Neutrophil (primary cell): ENCODE measurements around the gene FRMPD2.
"Not testable (repeated sequence)": the region's sequence is repeated elsewhere in the genome, so short reads cannot be mapped to it uniquely, and the experiment has no call there.

ENCODE experiments used
- H3K27ac ChIP-seq: fragments of 200-600 bp; sonication (generic); 2 replicates; pipeline ENCODE4 v1.5.1; 2016; ENCODE audit warnings: mild to moderate bottlenecking, moderate library complexity
- H3K27me3 ChIP-seq: fragments of 200-600 bp; sonication (generic); 2 replicates; pipeline ENCODE4 v1.6.0; 2016; ENCODE audit warnings: mild to moderate bottlenecking
- H3K36me3 ChIP-seq: fragments of 200-600 bp; sonication (generic); 2 replicates; pipeline ENCODE4 v1.5.1; 2017
- H3K4me1 ChIP-seq, 2 experiments: fragments of 200-600 bp in 1 of 2; sonication (generic) in 1 of 2; 1 replicate in 1 of 2; 2 replicates in 1 of 2; pipeline versions ENCODE4 v1.5.1 to v1.6.1; 2013 to 2016; ENCODE audit warnings: low read depth in 1 of 2, low read length in 1 of 2, mild to moderate bottlenecking in 1 of 2, moderate library complexity in 1 of 2; ENCODE audit not compliant: control insufficient read depth in 1 of 2, insufficient read depth in 1 of 2
- H3K4me3 ChIP-seq, 2 experiments: fragments of 200-600 bp in 1 of 2; sonication (generic) in 1 of 2; 1 replicate in 1 of 2; 2 replicates in 1 of 2; pipeline ENCODE4 v1.5.1; 2013 to 2016; ENCODE audit warnings: low read depth in 1 of 2, low read length in 1 of 2, mild to moderate bottlenecking in 1 of 2, moderate library complexity in 1 of 2
- H3K9me3 ChIP-seq: fragments of 200-600 bp; sonication (generic); 2 replicates; pipeline ENCODE4 v1.5.1; 2016
- CTCF ChIP-seq: fragments of 200-600 bp; sonication (generic); IDR thresholded peaks from 2 replicates; pipeline ENCODE4 v1.5.1; 2016; ENCODE audit warnings: antibody characterized with exemption

The FRMPD2 gene

DNA sequence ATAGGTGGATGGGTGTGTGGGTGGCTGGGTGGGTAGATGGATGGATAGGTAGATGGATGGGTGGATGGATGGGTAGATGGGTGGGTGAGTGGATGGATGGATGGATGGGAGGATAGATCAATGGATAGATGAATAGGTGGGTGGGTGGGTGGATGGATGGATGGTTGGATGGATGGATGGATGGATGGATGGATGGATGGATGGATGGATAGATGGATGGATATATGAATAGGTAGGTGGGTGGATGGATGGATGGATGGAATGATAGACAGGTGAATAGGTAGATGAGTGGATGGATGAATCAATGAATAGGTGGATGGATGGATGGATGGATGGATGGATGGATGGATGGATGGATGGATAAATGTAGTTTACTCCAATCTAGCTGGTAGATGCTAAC, 52.7 kb downstream of the FRMPD2 start:
- H3K4me3 ChIP-seq = no peak overlapping the region

DNA sequence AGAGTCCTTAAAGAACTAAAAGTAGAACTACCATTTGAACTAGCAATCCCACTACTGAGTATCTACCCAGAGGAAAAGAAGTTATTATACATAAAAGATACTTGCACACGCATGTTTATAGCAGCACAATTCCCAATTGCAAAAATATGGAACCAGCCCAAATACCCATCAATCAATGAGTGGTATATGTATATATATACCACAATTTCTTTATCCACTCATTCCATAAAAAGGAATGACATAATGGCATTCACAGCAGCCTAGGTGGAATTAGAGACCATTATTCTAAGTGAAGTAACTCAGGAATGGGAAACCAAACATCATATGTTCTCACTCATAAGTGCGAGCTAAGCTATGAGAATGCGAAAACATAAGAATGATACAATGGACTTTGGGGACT, 53.5 kb downstream of the FRMPD2 start:
- not testable (repeated sequence) for H3K27me3 ChIP-seq, H3K36me3 ChIP-seq, H3K27ac ChIP-seq, H3K4me1 ChIP-seq, H3K9me3 ChIP-seq, H3K4me3 ChIP-seq

More for the DNA sequence above, 52.7 kb downstream of the FRMPD2 start:
- Histone ChIP-seq H3K27me3 (peaks cover 3% of the 10 kb centered on the region), H3K27ac (no peak overlapping the region), H3K4me1 (no peaks in the 10 kb centered on the region), H3K36me3 (no peaks in the 10 kb centered on the region), H3K9me3 (no peaks in the 10 kb centered on the region)
- no peak for TF ChIP-seq CTCF

DNA sequence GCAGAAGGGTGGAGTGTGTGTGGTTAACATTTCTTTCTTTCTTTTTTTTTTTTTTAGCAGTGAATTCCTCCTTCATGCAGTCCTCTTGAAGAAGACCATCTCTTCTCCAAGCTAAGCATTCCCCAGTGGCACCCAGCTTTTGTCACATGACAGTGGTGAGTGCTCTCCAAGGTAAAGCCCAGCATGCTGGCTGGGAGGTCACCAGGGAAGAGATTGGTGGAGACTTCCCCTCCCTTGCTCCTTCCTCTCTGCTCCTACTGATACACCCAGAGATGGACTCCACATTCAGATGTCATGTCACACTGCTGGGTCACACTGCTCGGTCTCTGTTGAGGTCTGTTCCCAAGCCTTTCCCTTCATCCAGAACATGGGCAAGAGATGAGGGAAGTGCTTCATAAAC, 55.3 kb downstream of the FRMPD2 start:
- no peaks in the 10 kb centered on the region for H3K36me3 ChIP-seq
- no peak overlapping the region for H3K27ac ChIP-seq
- no peaks in the 10 kb centered on the region for H3K9me3 ChIP-seq
- H3K4me3 ChIP-seq = no peak overlapping the region
- TF ChIP-seq CTCF = no peak
- H3K4me1 ChIP-seq = no peaks in the 10 kb centered on the region
- H3K27me3 ChIP-seq = peaks cover 3% of the 10 kb centered on the region

GRCh38 chr10:48216744-48217143, 57.8 kb downstream of the FRMPD2 start:
- H3K36me3 ChIP-seq = no peaks in the 10 kb centered on the region
- no peaks in the 10 kb centered on the region for H3K27me3 ChIP-seq
- no peaks in the 10 kb centered on the region for H3K9me3 ChIP-seq
- no peak for TF ChIP-seq CTCF
- H3K4me1 ChIP-seq = no peaks in the 10 kb centered on the region
- no peak overlapping the region for H3K4me3 ChIP-seq
- H3K27ac ChIP-seq = no peak overlapping the region

DNA sequence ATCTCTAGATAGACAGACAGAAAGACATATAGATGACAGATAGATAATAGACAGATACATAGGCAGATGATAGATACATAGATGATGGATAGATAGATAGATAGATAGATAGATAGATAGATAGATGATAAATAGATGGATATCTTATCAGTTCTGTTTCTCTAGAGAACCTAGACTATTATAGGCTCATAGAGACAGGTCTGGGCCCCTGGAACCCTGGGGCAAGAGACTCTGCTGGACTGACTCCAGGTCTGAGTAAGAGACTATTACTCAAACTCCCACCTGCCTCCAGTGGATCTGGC, 58.3 kb downstream of the FRMPD2 start:
- no peak for TF ChIP-seq CTCF
- Histone ChIP-seq H3K9me3 (no peaks in the 10 kb centered on the region), H3K27me3 (no peaks in the 10 kb centered on the region), H3K4me3 (no peak overlapping the region), H3K4me1 (no peaks in the 10 kb centered on the region), H3K36me3 (no peaks in the 10 kb centered on the region), H3K27ac (no peak overlapping the region)

- no peaks in the 10 kb centered on the region for H3K27me3 ChIP-seq
- no peaks in the 10 kb centered on the region for H3K36me3 ChIP-seq
- TF ChIP-seq CTCF = peak; percentile 21
- H3K4me1 ChIP-seq = no peaks in the 10 kb centered on the region
- no peaks in the 10 kb centered on the region for H3K9me3 ChIP-seq
- H3K27ac ChIP-seq = no peak overlapping the region
- no peak overlapping the region for H3K4me3 ChIP-seq
These were observed 58.9 kb downstream of the FRMPD2 start for GRCh38 chr10:48215486-48216203.
